Diencephalon (tissue), 1 donor: ENCODE measurements around the gene UBQLNL. TPM values are rescaled to one million over a fixed set of nuclear protein-coding genes. Genes with fewer than 3 reads are reported as not detected.

Experiments used
- total RNA-seq: library from RNA; depleted of rRNA; stranded (reverse); fragments of >200 nt; gene quantifications from one replicate; pipeline ENCODE4 v1.2.3, GENCODE V29; 2014

UBQLNL gene, protein sequence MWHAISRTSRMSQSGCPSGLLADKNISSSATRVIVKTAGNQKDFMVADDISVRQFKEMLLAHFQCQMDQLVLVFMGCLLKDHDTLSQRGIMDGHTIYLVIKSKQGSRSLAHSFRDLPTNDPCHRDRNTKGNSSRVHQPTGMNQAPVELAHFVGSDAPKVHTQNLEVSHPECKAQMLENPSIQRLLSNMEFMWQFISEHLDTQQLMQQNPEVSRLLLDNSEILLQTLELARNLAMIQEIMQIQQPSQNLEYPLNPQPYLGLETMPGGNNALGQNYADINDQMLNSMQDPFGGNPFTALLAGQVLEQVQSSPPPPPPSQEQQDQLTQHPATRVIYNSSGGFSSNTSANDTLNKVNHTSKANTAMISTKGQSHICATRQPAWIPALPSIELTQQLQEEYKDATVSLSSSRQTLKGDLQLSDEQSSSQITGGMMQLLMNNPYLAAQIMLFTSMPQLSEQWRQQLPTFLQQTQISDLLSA
- total RNA-seq: 0.46 TPM

GRCh38 chr11:5516599-5516998 is at the start of gene UBQLNL:
TSS of gene UBQLNL (minus strand) at chr11:5516699. CDS start at chr11:5516441, 258 bp downstream.

GRCh38 chr11:5548440-5548839 is 31.9 kb upstream of the UBQLNL start, which contains the start of gene OR52H1:
TSS of gene OR52H1 (minus strand) at chr11:5548540. CDS start at chr11:5545505, 3,035 bp downstream.

DNA sequence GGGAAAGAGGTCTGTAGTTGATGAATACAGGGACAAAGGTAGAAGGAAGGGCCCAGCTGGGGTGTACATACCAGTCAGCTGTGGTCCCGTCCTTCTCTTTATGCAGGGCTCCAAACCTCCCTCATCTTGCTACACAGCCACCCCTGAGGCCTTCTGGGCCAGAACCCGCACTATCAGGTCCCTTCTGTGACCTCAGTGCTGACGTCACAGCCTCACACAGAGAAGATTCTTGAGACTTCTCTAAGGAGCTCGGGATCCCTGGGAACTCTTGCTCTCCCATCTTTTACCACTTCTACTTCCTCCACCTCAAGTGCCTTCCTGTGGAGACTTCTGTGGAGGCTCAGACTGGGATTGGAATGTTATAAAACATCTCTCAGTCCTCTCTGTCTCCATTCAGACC is 6.7 kb downstream of the UBQLNL start, which contains the start of gene UBQLN3:
UBQLN3 (minus strand) TSS at position 155 of the 400 bp plus-strand sequence. CDS start 399 bp downstream, outside the sequence.

DNA sequence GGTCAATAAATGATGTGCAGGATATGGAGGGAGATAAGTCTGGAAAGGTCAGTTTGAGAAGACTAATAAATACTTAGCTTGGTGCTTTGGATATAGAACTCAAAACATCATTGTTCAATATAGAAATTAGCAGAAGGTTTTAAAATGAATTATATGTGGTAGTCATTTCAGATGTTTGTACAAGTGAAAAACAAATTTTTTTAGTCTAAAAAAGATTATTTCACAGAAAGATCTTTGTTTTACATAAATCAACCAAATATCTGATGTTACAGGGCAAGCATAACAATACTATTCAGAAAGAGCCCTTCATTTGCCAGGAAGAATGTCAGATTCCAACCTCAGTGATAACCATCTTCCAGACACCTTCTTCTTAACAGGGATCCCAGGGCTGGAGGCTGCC is 28.1 kb downstream of the UBQLNL start, which contains the start of gene OR52D1:
OR52D1 (plus strand) TSS at position 301 of the 400 bp plus-strand sequence; CDS start at position 323, 22 bp downstream.

Other genes with a start within 250 kb of the UBQLNL start
- gene HBE1, start 246.8 kb downstream of the UBQLNL start, total RNA-seq: 13.8 TPM
- gene OR51B4, start 214.8 kb downstream of the UBQLNL start, total RNA-seq: not detected
- 0.46 TPM for gene OR51B2, start 192.4 kb downstream of the UBQLNL start, total RNA-seq
- 0.46 TPM for gene OR51B5, start 173.2 kb downstream of the UBQLNL start, total RNA-seq
- gene OR51B6, start 165.2 kb downstream of the UBQLNL start, total RNA-seq: not detected
- not detected for gene OR51M1, start 132.9 kb downstream of the UBQLNL start, total RNA-seq
- gene OR51Q1, start 94.6 kb downstream of the UBQLNL start, total RNA-seq: not detected
- not detected for gene OR51I1, start 75.2 kb downstream of the UBQLNL start, total RNA-seq
- not detected for gene OR51I2, start 67.4 kb downstream of the UBQLNL start, total RNA-seq
- not detected for gene OR52D1, start 28.0 kb downstream of the UBQLNL start, total RNA-seq
- gene UBQLN3, start 6.7 kb downstream of the UBQLNL start, total RNA-seq: 0.46 TPM
- 0.69 TPM for gene OR52H1, start 31.8 kb upstream of the UBQLNL start, total RNA-seq
- gene OR52B6, start 64.2 kb upstream of the UBQLNL start, total RNA-seq: not detected
- 1.2 TPM for gene TRIM6, start 79.9 kb upstream of the UBQLNL start, total RNA-seq
- 2.3 TPM for gene TRIM34, start 108.3 kb upstream of the UBQLNL start, total RNA-seq
- gene TRIM5, start 168.4 kb upstream of the UBQLNL start, total RNA-seq: 7.6 TPM
- gene TRIM22, start 173.1 kb upstream of the UBQLNL start, total RNA-seq: 6.0 TPM
- not detected for gene OR56B1, start 219.7 kb upstream of the UBQLNL start, total RNA-seq
- gene OR52N4, start 237.5 kb upstream of the UBQLNL start, total RNA-seq: not detected